GM19193 (cell line): ENCODE measurements around the gene P2RY6.

ENCODE experiments used
- POLR2A ChIP-seq: IDR thresholded peaks from 4 replicates; pipeline ENCODE4 v1.6.1; 2011; ENCODE audit not compliant: insufficient read depth, insufficient read length; ENCODE audit errors: extremely low read depth

The P2RY6 gene

DNA sequence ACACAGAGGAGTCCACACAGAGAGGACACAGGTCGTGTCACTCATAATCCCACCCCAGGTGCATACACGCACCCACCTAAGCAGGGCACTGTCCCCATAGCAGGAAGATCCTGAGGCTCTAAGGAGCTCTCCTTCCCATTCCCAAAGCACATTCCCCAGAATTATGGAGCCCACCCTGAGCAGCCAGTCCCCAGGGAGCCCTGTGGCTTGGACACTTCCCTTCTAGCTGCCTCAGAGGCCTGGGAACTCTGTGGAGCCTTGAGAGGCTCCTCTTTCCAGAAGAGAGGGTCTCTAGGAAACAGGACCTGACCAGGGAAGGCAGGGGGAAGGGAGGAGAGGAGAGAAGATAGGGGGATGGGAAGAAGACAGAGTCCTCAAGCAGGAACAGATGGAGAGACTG is 65.7 kb downstream of the P2RY6 start:
- no peak for TF ChIP-seq POLR2A

GRCh38 chr11:73338279-73338678 is 66.1 kb downstream of the P2RY6 start:
- no peak for TF ChIP-seq POLR2A

GRCh38 chr11:73340164-73340563 is 68.0 kb downstream of the P2RY6 start:
- TF ChIP-seq POLR2A, result no peak

GRCh38 chr11:73342633-73343032 is 70.5 kb downstream of the P2RY6 start:
- TF ChIP-seq POLR2A, result no peak

DNA sequence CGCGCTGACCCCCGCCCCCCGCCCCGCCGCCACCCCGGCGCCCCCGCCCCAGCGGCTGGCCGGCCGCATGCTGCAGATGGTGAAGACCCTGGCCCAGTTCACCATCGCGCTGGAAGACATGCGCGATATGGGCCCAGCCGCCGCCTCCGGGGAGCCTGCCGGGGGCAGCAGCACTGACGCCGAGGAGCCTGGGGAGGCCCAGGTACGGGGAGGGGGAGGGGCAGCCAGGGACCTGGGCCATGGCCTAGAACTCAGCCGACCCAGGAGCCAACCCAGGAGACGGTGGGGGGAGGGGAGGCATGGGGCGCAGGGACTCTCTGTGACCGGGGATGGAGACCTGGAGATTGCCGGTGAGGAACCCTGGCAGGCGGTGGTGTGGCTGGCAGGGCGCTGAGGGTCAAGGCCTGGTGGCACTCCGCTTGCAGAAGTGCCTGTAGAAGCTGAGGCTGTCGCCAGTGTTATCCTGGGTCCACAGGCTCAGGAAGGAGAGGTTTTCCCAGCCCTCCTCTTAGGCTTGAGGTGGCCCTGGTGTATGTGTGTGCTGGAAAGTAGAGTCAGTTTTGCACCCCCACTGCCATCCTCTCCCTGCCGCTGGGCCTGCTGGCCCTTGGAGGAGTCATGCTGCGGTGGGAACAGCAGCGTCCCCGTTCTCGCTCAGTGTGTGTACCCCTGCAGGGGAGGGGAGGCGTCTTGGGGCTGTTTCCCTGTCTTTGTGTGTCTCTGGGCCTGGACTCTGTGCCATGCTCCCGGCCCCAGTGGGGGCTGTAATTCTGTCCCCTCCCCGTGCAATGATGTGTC is 71.1 kb downstream of the P2RY6 start:
- no peak for TF ChIP-seq POLR2A

- no peak for TF ChIP-seq POLR2A
Observed at GRCh38 chr11:73344191-73344607, 72.1 kb downstream of the P2RY6 start.

- no peak for TF ChIP-seq POLR2A
Observed at GRCh38 chr11:73345481-73346160, 73.5 kb downstream of the P2RY6 start.

- TF ChIP-seq POLR2A, result no peak
Observed at GRCh38 chr11:73346186-73346935, 74.2 kb downstream of the P2RY6 start.

DNA sequence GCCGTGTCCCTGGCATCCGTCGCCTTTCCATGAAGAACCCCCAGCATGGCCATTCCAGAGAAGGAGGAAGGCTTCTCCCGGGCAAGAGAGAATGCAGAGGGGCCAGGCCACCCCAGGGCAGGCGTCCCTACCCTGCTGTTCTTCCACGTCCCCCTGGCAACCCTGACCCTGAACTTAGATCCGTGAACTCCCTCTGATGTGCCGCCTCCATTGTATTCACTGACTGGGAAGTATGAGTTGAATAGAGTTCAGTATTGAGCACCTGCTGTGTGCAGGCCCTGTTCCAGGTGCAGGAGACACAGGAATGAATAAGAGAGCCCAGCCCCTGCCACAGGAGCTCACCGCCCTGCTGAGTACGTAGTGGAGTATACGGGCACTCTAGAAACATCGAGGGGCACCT is 74.9 kb downstream of the P2RY6 start:
- no peak for TF ChIP-seq POLR2A
